GM21526 (cell line): ENCODE data around the gene CABP4.
"Not testable (repeated sequence)": the region's sequence is repeated elsewhere in the genome, so short reads cannot be mapped to it uniquely, and the experiment has no call there.

ENCODE experiments used
- ATAC-seq: cut with Tn5 transposase; IDR thresholded peaks from one replicate; pipeline ENCODE4 v1.9.1; 2021; ENCODE audit warnings: moderate library complexity; ENCODE audit not compliant: unreplicated experiment, low FRiP score

The CABP4 gene

DNA sequence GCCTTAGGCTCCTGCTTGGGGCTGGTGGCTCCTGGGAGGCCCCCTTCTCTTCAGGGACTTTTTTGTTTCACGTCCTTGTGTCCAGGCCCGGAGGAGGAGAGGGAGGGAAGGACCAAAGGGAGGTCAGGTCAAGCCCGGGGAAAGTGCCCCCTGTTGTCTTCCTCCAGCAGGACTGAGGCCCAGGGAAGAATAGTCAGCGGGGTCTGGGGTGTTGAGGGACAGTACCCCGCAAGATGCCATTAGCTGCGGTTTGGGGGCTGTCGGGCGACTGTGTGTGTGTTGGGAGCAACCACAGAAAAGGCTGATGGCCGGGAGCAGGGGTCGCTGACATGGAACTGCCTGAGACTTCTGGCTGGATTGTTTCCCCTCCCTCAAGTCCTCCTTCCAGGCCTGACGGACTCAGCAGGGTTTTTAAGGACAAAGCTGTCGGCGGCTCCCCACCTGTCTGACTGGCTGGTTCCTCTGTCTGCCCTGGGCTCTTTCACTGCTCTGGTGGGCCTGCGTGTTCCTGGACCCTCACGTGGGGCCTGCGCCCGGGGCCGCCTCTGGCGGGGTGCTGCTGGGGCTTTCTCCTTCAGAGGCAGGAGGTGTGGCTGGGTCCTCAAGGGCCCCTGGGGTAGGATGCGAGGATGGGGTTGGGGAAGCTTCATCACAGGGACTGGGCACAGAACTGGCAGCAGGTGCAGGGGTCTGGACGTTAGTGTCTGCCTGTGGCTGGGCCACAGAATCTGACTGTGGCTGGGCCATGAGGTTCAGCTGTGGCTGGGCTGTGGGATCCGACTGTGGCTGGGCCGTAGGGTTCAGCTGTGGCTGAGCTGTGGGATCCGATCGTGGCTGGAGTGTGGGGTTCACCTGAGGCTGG is 4.1 kb upstream of the CABP4 start:
- ATAC-seq, result no peak

DNA sequence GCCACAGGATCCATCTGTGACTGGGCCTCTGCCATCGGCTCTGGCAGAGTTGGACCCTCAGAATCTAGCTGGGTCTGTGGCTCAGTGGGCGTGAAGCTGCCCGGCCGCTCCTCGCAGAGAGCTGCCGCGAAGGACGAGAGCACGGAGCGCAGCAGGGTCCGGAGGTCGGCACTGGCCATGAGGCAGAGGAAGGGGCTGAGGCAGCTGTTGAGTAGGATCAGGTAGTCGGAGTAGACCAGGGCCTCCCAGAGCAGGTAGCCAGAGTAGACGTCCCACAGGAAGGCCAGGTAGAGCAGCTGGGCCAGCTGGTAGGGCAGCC is 3.5 kb upstream of the CABP4 start:
- ATAC-seq, result no peak

DNA sequence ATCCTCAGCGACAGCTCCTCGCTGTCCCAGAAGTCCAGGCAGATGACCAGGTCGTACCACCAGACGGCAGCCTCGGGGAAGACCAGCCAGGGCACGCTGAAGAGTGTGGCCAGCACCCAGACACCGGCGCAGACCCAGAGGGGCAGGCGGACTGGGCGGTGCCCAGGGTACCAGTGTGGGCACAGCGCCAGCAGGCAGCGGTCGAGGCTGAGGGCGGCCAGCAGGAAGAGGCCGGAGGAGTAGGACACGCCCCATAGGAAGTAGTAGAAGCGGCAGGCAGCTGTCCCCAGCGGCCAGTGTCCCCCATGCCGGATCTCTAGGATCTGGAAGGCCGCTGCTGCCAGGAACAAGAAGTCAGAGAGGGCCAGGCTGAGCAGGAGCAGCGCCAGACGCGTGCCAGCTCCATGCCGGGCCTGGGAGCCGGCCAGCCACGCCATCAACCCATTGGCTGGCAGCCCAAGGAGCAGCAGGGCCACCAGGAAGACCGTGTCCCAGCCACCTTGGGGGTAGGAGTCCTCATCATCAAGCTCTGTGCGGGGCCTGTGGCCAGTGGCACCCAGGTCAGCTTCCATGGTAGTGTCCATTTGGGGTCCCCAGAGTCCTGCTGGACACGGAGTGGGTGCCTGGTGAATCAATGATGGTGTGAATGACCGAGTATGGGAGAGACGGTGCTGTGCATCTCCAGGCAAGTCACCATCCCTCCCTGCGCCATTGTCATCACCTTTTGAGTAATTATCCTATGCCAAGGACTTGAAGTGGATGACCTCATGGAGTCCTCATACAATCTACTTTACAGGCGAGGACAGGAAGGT is 2.8 kb upstream of the CABP4 start, which contains the start of gene GPR152:
GPR152 (minus strand) TSS at position 589 of the 812 bp plus-strand sequence; CDS start at position 584, 5 bp downstream.
- no peak for ATAC-seq

GRCh38 chr11:67453816-67454732 is 1.1 kb upstream of the CABP4 start:
- ATAC-seq, result no peak

DNA sequence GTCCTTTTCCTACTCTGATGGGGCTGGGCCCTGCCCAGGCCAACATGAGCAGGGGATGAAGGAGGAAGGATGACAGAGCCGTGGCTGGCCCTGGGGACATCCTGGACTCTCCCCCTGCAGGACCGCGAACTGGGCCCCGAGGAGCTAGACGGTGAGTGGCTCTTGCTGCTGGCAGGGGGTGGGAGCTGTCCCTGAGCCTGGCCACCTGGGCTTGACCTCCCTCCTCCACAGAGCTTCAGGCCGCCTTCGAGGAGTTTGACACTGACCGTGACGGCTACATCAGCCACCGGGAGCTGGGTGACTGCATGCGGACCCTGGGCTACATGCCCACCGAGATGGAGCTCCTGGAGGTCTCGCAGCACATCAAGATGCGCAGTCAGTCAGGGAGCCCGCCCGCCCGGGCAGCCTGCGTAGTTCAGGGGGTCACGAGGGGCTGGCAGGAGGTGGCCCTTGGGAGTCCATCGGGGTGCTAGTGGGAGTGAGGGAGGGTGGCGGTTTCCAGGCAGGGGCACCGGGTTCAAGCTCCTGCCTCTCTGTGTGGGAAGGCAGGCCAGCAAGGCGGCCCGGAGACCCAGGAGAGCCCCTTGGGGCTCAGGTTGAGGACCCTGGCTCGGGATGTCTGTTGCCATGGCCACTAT is 1.0 kb downstream of the CABP4 start:
- ATAC-seq, result no peak

GRCh38 chr11:67457453-67457852 is 2.3 kb downstream of the CABP4 start:
- ATAC-seq, result no peak

DNA sequence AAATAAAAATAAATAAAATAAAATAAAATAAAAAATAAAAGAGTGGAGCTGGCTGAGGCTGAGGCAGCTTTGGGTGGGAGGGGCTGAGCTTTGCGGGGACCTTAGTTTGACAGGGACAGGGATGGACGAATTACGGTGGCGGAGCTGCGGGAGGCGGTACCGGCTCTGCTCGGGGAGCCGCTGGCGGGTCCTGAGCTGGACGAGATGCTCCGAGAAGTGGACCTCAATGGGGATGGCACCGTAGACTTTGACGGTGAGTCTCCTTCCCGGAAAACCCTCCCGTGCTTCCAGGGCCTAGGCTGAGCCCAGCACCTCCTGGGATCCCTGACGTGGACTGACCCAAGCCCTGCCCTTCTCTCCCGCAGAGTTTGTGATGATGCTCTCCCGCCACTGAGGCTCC is 3.1 kb downstream of the CABP4 start:
- ATAC-seq, result no peak

- ATAC-seq, result no peak
These were observed 8.0 kb downstream of the CABP4 start for GRCh38 chr11:67463186-67463585.

- ATAC-seq, result no peak
These were observed 8.7 kb downstream of the CABP4 start for GRCh38 chr11:67463680-67464410.

- ATAC-seq, result peak; percentile 55
These were observed 9.4 kb downstream of the CABP4 start for GRCh38 chr11:67464411-67465188.

DNA sequence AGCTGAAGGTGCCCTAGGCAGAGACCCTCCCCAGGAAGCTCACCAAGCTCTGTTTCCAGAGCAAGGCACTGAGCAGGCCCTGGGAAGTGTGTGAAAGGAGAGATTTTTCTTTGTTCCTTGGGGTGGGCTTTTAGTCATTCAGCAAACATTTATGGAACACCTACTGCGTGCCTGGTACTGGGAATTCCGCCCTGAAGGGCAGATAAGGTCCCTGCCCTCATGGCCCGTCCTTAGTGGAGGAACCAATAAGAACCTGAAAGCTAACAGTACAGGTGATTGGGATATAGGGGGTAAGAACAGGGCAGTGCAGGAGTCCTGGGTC is 10.0 kb downstream of the CABP4 start:
- ATAC-seq, result no peak

GRCh38 chr11:67465530-67465929 is 10.4 kb downstream of the CABP4 start:
- not testable (repeated sequence) for ATAC-seq

DNA sequence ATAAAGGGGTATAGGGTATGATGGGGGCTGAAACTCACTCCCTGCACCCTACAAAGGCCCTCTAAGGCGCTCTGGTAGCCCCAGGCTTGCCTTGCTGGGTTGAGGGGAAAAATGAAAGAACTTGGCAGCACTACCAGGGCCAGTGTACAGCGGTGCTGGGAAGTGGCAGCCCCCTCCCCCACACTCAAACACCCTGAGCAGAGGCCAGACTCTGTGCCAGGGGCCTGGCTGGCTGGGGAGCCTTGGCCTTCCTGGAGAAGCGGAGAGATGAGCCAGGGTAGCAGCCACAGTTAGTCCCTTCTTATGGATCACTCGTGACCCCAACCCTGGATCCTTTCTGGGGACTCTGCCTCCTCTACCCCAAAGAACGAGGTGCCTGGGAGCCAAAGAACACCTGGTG is 11.2 kb downstream of the CABP4 start:
- no peak for ATAC-seq

- ATAC-seq, result no peak
These were observed 12.0 kb downstream of the CABP4 start for GRCh38 chr11:67466962-67467771.

DNA sequence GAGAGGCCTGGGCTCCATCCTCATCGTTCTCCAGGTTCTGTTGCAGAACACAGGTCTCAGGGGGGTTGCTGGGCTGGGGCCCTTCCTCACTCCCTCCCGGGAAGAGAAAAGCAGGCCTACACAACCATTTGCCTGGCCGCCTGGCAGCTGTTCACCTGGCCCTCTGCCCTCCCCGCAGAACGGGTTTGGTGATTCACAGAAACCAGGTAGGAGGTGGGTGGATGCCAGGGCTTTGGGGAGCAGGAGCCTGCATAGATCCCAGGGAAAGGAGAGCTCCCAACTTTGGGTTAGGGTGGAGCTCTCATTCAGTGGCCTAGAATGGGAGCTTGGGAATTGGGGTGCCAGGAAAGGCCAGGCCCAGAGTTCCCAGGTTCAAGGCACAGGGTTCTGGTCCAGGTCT is 12.9 kb downstream of the CABP4 start:
- ATAC-seq, result no peak

DNA sequence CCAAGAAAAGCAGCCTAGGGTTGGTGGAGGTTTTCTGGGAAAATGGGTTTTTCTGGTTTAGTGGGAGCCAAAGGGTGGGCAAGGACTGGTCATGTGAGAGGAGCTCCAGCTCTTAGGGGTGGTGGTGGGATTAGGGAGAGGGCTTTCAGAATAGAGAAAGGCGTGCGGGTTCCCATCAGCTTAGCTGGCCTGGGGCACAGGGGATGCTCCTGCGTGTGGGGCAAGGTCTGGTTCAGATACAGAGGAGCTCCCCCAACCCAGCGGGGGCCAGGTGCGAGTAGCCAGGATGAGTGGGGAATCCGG is 13.3 kb downstream of the CABP4 start:
- no peak for ATAC-seq

DNA sequence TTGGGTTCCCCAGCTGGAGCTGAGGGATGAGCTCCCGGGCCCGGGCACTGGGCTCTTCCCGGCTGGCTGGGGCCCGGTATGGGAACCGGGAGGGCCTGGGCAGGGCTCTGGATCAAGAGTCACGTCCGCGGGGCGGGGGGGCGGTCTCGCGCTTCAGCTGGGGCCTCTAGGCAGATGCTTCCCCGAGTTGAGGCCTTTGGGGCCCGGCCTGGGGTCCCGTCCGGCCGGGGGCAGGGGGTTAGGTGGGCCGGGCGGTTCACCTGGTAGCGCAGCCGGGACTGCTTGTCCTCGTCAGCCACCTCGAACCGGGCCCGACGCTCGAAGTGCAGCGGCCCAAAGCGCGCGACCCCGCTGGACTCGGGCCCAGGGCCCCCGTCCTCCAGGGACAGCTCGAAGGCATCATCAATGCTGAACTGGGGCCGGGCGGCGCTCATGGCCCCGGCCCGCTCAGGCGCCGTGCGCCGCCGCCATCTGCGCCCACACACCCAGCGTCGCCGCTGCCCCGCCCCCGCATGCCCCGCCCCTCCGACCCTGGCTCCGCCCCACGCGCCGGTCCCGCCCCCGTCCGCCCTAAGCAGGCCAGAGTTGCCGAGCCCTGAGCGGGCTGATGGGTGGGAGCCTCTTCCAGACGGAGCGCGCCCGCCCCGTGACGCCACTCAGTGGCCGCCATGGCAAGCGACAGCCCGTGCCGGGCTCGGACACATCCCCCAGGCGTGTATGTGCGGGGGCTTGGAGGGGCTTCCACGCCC is 13.8 kb downstream of the CABP4 start, which contains the start of gene TMEM134:
TMEM134 (minus strand) TSS at position 493 of the 749 bp plus-strand sequence; CDS start at position 434, 59 bp downstream.
- ATAC-seq, result peak; percentile 52

DNA sequence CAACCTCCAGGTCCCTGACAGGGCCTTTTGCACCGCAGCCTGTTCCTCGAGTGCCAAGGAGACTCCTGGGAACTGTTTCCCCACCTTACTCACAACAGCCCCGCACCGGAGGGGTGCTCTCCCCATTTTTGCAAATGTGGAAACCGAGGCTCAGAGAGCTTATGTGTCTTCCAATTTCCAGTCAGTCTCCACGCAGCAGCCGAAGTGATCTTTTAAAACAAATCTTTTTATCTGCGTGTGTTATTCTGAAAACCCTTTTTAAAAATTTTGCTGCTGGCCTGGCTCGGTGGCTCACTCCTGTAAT is 14.3 kb downstream of the CABP4 start:
- no peak for ATAC-seq
